ENCODE results near the gene SLC43A2.

DNA sequence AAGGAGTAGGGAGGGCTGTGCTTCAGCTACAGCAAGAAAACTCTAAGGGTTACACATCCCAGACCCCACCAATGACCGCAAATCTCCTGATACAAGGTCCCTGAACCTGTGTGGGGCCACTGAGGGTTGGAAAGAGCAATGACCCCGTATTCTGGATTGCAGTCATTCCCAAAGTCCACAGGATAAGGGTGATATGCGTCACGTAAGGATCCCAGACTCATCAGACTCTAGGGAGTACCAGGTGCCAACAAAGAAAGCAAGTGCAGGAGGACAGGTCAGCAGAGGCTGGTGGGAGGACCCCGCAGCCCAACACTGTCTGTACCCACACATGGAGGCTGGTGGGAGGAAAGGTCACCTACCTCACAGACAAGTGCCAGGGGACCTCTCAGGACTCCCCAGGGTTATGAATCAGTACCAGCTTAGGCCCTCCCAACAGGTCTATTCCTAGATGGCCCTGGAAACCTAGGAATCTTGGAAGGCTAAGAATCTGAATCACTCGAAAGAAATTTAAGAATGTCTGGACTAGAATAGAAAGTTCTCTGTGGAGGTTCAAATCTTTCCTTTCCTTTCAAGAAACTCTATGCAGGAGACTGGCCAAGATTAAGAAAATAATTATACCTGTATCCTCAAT is 82.2 kb downstream of the SLC43A2 start:
- no peak for TF ChIP-seq EZH2 (IDR thresholded peaks at IDR 0.05; ENCODE audit: low read length)
- TF ChIP-seq, protein P1, sequence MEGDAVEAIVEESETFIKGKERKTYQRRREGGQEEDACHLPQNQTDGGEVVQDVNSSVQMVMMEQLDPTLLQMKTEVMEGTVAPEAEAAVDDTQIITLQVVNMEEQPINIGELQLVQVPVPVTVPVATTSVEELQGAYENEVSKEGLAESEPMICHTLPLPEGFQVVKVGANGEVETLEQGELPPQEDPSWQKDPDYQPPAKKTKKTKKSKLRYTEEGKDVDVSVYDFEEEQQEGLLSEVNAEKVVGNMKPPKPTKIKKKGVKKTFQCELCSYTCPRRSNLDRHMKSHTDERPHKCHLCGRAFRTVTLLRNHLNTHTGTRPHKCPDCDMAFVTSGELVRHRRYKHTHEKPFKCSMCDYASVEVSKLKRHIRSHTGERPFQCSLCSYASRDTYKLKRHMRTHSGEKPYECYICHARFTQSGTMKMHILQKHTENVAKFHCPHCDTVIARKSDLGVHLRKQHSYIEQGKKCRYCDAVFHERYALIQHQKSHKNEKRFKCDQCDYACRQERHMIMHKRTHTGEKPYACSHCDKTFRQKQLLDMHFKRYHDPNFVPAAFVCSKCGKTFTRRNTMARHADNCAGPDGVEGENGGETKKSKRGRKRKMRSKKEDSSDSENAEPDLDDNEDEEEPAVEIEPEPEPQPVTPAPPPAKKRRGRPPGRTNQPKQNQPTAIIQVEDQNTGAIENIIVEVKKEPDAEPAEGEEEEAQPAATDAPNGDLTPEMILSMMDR (optimal IDR thresholded peaks at IDR 0.05 in 1 of 3, IDR thresholded peaks at IDR 0.05 in 1 of 3, conservative IDR thresholded peaks at IDR 0.05 in 1 of 3; ENCODE audit: extremely low read depth in 1 of 3, insufficient read depth in 2 of 3, low read length in 3 of 3): no peak
